ENCODE measurements around the gene NDUFB3.
A peak's percentile ranks its signal among the peaks of the same experiment; 100 is the strongest.
"Not testable (repeated sequence)": the region's sequence is repeated elsewhere in the genome, so short reads cannot be mapped to it uniquely, and the experiment has no call there.

Gene NDUFB3

GRCh38 chr2:201071479-201072200 is at the start of gene NDUFB3, which contains the start of gene HYCC2:
TSS of gene NDUFB3 (plus strand) at chr2:201072001. CDS start at chr2:201078883, 6,882 bp downstream.
TSS of gene HYCC2 (minus strand) at chr2:201071671. CDS start at chr2:201024009, 47,662 bp downstream.
- no peaks in the 10 kb centered on the region for H3K27me3 Mint-ChIP-seq (ENCODE audit: low read depth, poor library complexity)
- peak within 1 kb of the TSS; percentile 89 for H3K27ac Mint-ChIP-seq
- peak; percentile 87 for DNase-seq
- no peak for TF ChIP-seq CTCF (IDR thresholded peaks at IDR 0.05)
- no peaks in the 10 kb centered on the region for H3K9me3 Mint-ChIP-seq
- H3K36me3 Mint-ChIP-seq (ENCODE audit: low read depth) = no peaks in the 10 kb centered on the region
- H3K4me1 Mint-ChIP-seq = peaks cover 44% of the 10 kb centered on the region
- H3K4me3 Mint-ChIP-seq = peak within 1 kb of the TSS; percentile 98

DNA sequence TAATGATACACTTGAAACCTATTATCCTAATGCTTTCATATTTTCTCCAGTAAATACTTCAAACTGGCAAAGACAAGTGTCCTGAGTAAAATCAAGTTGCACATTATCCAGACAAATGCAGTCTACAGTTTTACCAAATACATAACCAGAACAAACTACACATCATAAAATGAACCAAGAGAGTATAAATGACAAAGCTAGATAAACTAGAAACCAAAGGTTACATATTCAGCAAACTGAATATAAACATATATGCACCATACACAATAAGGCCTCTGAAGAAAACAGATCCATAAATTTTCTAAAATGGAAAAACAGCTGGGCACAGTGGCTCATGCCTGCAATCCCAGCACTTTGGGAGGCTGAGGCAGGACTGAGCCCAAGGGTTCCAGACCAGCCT is 47.3 kb upstream of the NDUFB3 start:
- Mint-ChIP-seq H3K27ac (no peak overlapping the region), H3K9me3 (peaks cover 33% of the 10 kb centered on the region), H3K4me3 (no peak overlapping the region), H3K27me3 (ENCODE audit: low read depth, poor library complexity) (no peaks in the 10 kb centered on the region), H3K36me3 (ENCODE audit: low read depth) (peaks cover 65% of the 10 kb centered on the region), H3K4me1 (no peaks in the 10 kb centered on the region)
- TF ChIP-seq CTCF (IDR thresholded peaks at IDR 0.05) = no peak
- DNase-seq = no peak

- peaks cover 67% of the 10 kb centered on the region for H3K9me3 Mint-ChIP-seq
- H3K36me3 Mint-ChIP-seq (ENCODE audit: low read depth) = peaks cover 68% of the 10 kb centered on the region
- H3K27me3 Mint-ChIP-seq (ENCODE audit: low read depth, poor library complexity); H3K27ac Mint-ChIP-seq; DNase-seq; H3K4me3 Mint-ChIP-seq; H3K4me1 Mint-ChIP-seq: not testable (repeated sequence)
These were observed 37.4 kb upstream of the NDUFB3 start for GRCh38 chr2:201034355-201034754.

DNA sequence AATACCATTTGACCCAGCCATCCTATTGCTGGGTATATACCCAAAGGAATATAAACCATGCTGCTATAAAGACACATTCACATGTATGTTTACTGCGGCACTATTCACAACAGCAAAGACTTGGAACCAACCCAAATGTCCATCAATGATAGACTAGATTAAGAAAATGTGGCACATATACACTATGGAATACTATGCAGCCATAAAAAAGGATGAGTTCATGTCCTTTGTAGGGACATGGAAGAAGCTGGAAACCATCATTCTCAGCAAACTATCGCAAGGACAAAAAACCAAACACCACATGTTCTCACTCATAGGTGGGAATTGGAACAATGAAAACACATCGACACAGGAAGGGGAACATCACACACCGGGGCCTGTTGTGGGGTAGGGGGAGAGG is 33.4 kb upstream of the NDUFB3 start:
- not testable (repeated sequence) for H3K27ac Mint-ChIP-seq; H3K4me1 Mint-ChIP-seq; H3K27me3 Mint-ChIP-seq (ENCODE audit: low read depth, poor library complexity); DNase-seq; H3K4me3 Mint-ChIP-seq
- H3K9me3 Mint-ChIP-seq = peaks cover 66% of the 10 kb centered on the region
- H3K36me3 Mint-ChIP-seq (ENCODE audit: low read depth) = peaks cover 77% of the 10 kb centered on the region

- no peak overlapping the region for H3K4me3 Mint-ChIP-seq
- peaks cover 67% of the 10 kb centered on the region for H3K9me3 Mint-ChIP-seq
- H3K27ac Mint-ChIP-seq = peak overlapping the region; percentile 14
- no peak for TF ChIP-seq CTCF (IDR thresholded peaks at IDR 0.05)
- no peaks in the 10 kb centered on the region for H3K4me1 Mint-ChIP-seq
- peaks cover 7% of the 10 kb centered on the region for H3K27me3 Mint-ChIP-seq (ENCODE audit: low read depth, poor library complexity)
- H3K36me3 Mint-ChIP-seq (ENCODE audit: low read depth) = peaks cover 78% of the 10 kb centered on the region
- DNase-seq = no peak
These were observed 32.9 kb upstream of the NDUFB3 start for GRCh38 chr2:201038855-201039254.

DNA sequence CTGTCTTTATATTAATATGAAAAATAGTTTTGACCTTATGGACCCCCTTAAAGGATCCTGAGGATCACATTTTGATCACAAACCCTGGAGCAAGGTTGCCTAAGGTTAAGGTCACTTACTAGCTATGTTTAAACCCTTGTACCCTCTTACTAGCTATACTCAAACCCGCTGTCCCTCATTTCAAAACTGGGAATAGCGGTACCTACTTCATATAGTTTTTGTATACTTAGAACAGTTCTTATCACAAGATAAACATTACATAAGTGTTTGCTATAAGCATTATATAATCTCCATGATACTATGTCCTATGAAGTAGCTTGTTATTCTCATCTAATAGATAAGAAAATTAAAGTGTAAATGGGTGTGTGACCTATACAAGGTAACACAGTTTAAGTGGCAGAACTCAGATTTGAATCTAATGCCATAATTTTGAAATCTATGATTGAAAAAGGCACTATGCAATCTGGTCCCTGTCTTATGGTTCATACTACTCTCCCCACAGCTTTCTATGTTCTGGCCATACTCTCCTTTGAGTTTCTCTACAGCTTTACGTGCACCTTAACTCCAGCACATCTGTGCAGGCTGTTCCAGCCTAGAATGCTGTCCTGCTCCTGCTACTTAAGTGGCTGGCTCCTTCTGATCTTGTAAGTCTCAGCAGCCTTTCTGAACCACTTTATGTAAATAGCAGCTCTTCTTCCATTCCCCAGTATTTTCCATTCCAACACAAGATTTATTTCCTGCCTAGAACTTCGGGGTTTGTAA is 30.8 kb upstream of the NDUFB3 start:
- H3K36me3 Mint-ChIP-seq (ENCODE audit: low read depth) = peaks cover 73% of the 10 kb centered on the region
- no peak overlapping the region for H3K4me3 Mint-ChIP-seq
- H3K27me3 Mint-ChIP-seq (ENCODE audit: low read depth, poor library complexity) = peaks cover 7% of the 10 kb centered on the region
- peak overlapping the region; percentile 40 for H3K27ac Mint-ChIP-seq
- no peaks in the 10 kb centered on the region for H3K4me1 Mint-ChIP-seq
- H3K9me3 Mint-ChIP-seq = peaks cover 52% of the 10 kb centered on the region
- no peak for TF ChIP-seq CTCF (IDR thresholded peaks at IDR 0.05)
- no peak for DNase-seq

DNA sequence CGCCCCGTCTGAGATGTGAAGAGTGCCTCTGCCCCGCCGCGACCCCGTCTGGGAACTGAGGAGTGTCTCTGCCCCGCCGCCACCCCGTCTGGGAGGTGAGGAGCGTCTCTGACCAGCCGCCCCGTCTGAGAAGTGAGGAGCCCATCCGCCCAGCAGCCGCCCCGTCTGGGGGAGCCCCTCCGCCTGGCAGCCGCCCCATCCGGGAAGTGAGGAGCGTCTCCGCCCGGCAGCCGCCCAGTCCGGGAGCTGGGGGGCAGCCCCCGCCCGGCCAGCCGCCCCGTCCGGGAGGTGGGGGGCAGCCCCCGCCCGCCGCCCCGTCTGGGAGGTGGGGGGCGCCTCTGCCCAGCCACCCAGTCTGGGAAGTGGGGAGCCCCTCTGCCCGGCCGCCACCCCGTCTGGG is 29.4 kb upstream of the NDUFB3 start:
- not testable (repeated sequence) for H3K4me1 Mint-ChIP-seq; DNase-seq; H3K4me3 Mint-ChIP-seq; H3K27me3 Mint-ChIP-seq (ENCODE audit: low read depth, poor library complexity); H3K27ac Mint-ChIP-seq
- Mint-ChIP-seq H3K36me3 (ENCODE audit: low read depth) (peaks cover 69% of the 10 kb centered on the region), H3K9me3 (peaks cover 46% of the 10 kb centered on the region)

DNA sequence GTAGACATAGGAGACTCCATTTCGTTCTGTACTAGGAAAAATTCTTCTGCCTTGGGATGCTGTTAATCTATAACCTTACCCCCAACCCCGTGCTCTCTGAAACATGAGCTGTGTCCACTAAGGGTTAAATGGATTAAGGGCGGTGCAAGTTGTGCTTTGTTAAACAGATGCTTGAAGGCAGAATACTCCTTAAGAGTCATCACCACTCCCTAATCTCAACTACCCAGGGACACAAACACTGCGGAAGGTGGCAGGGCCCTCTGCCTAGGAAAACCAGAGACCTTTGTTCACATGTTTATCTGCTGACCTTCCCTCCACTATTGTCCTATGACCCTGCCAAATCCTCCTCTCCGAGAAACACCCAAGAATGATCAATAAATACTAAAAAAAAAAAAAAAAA is 28.8 kb upstream of the NDUFB3 start:
- DNase-seq; H3K27ac Mint-ChIP-seq; H3K27me3 Mint-ChIP-seq (ENCODE audit: low read depth, poor library complexity); H3K4me3 Mint-ChIP-seq; H3K4me1 Mint-ChIP-seq: not testable (repeated sequence)
- Mint-ChIP-seq H3K36me3 (ENCODE audit: low read depth) (peaks cover 71% of the 10 kb centered on the region), H3K9me3 (peaks cover 49% of the 10 kb centered on the region)
